OCI-LY1 (cell line): Measurements from ENCODE around the gene PTH1R.

Experiments
- CTCF ChIP-seq: fragments of 200-600 bp; sonication (generic), shearing (Covaris generic); IDR thresholded peaks from 2 replicates; pipeline ENCODE4 v1.5.1; 2017; ENCODE audit warnings: mild to moderate bottlenecking, antibody characterized with exemption, low read length, moderate library complexity, mixed read lengths
- EZH2 ChIP-seq: fragments of 200-600 bp; sonication (generic), shearing (Covaris generic); IDR thresholded peaks from 2 replicates; pipeline ENCODE4 v1.8.0; 2017; ENCODE audit warnings: borderline replicate concordance, mixed run types, mild to moderate bottlenecking, antibody characterized with exemption, low read length, moderate library complexity, mixed read lengths

GRCh38 chr3:46952813-46953212 is 75.3 kb downstream of the PTH1R start:
- no peak for TF ChIP-seq CTCF
- TF ChIP-seq EZH2: no peak
